K562 (cell line): ENCODE results near the gene CD6. TPM values are rescaled to one million over a fixed set of nuclear protein-coding genes. Genes with fewer than 3 reads are reported as not detected.

Experiments
- ATAC-seq: fragments of 200-7000 bp; cut with Tn5 transposase; 3 replicates; pipeline ENCODE4 v1.9.1; 2020; ENCODE audit warnings: moderate library complexity
- BruUV-seq: library from RNA; stranded (reverse); fragments of 400-500 nt; replicated peaks from 2 replicates; lab custom pipeline; 2021; lab: Mats Ljungman, UMichigan
- CTCF ChIA-PET: fragments of 300-600 bp; formaldehyde crosslinking; extraction: SDS; loops from one replicate; lab custom pipeline; 2021; ENCODE audit warnings: low intra/inter-chr PET ratio; lab: Yijun Ruan, JAX
- POLR2A ChIA-PET: fragments of 300-600, 350-650 bp; sonication (Branson Sonifier 250); formaldehyde crosslinking; extraction: SDS; loops from one replicate; lab custom pipeline; 2021; ENCODE audit warnings: antibody characterized with exemption, inconsistent platforms; lab: Yijun Ruan, JAX
- DNase-seq, 4 experiments: peaks; one replicate each; pipeline versions ENCODE4 v3.0.0 to v3.0.0-alpha.2; 2011 to 2018; ENCODE audit warnings: low spot score in 3 of 4, mixed read lengths in 3 of 4; ENCODE audit errors: extremely low read depth in 1 of 4
- FAIRE-seq: peaks from 2 replicates; lab custom pipeline; 2011; peaks lifted over from hg19 to GRCh38; lab: Jason Lieb, UNC
- H2AFZ ChIP-seq: 2 replicates; pipeline ENCODE4 v1.6.0; 2011; ENCODE audit warnings: low read depth, low read length, control low read depth, inconsistent platforms
- H3K27ac ChIP-seq: fragments of 200-600 bp; 3 replicates; pipeline ENCODE4 v1.8.0; 2011; ENCODE audit warnings: low read depth, mild to moderate bottlenecking, control low read depth, inconsistent platforms, low read length, moderate library complexity, mixed read lengths; ENCODE audit errors: extremely low read depth
- H3K27me3 ChIP-seq, 2 experiments: fragments of 300-600 bp in 1 of 2; 2 replicates in 1 of 2; 3 replicates in 1 of 2; pipeline versions ENCODE4 v1.6.0 to v1.8.0; 2011; ENCODE audit warnings: inconsistent platforms in 2 of 2, low read length in 2 of 2, mild to moderate bottlenecking in 1 of 2, mixed read lengths in 1 of 2, moderate library complexity in 1 of 2; ENCODE audit not compliant: control insufficient read depth in 2 of 2, insufficient read depth in 2 of 2
- H3K36me3 ChIP-seq: fragments of 300-600 bp; 3 replicates; pipeline ENCODE4 v1.8.0; 2011; ENCODE audit warnings: mild to moderate bottlenecking, low read length, inconsistent platforms; ENCODE audit not compliant: control insufficient read depth, insufficient read depth
- H3K4me1 ChIP-seq, 2 experiments: fragments of 200-600 bp in 1 of 2; replicated peaks in 1 of 2; 2 replicates in 1 of 2; 3 replicates in 1 of 2; pipeline versions ENCODE4 v1.5.1 to v1.8.0; 2011; ENCODE audit warnings: inconsistent platforms in 2 of 2, low read length in 2 of 2, mild to moderate bottlenecking in 1 of 2, mixed read lengths in 1 of 2, moderate library complexity in 1 of 2; ENCODE audit not compliant: control insufficient read depth in 2 of 2, insufficient read depth in 2 of 2
- H3K4me2 ChIP-seq: 2 replicates; pipeline ENCODE4 v1.6.1; 2011; ENCODE audit warnings: low read length, control low read depth, inconsistent platforms, mixed read lengths; ENCODE audit not compliant: insufficient read depth
- H3K4me3 ChIP-seq: fragments of 200-600 bp; sonication (generic), shearing (Covaris generic); 2 replicates; pipeline ENCODE4 v1.5.1; 2016; ENCODE audit warnings: control low read depth, inconsistent platforms
- H3K79me2 ChIP-seq: fragments of 200-600 bp; 3 replicates; pipeline ENCODE4 v1.8.0; 2011; ENCODE audit warnings: low read length, inconsistent platforms; ENCODE audit not compliant: control insufficient read depth, insufficient read depth
- H3K9ac ChIP-seq, 2 experiments: 2 replicates each; pipeline versions ENCODE4 v1.6.0 to v1.6.1; 2011; ENCODE audit warnings: low read depth in 2 of 2, low read length in 2 of 2, control low read depth in 1 of 2, inconsistent platforms in 1 of 2, mild to moderate bottlenecking in 1 of 2, mixed read lengths in 1 of 2; ENCODE audit not compliant: insufficient read depth in 1 of 2
- H3K9me1 ChIP-seq: one replicate; pipeline ENCODE4 v1.6.0; 2011; ENCODE audit warnings: inconsistent platforms, mild to moderate bottlenecking, low read length, moderate library complexity; ENCODE audit not compliant: control insufficient read depth, insufficient read depth
- H3K9me3 ChIP-seq: replicated peaks from 2 replicates; pipeline ENCODE4 v1.5.1; 2011; ENCODE audit warnings: low read depth, low read length, inconsistent platforms; ENCODE audit not compliant: control insufficient read depth, insufficient read depth
- H4K20me1 ChIP-seq: replicated peaks from 2 replicates; pipeline ENCODE4 v1.6.1; 2011; ENCODE audit warnings: low read length, inconsistent platforms, mixed read lengths; ENCODE audit not compliant: control insufficient read depth, insufficient read depth
- CREBBP ChIP-seq: IDR thresholded peaks from one replicate; pipeline ENCODE4 v1.6.1; 2012; ENCODE audit warnings: low read depth, mild to moderate bottlenecking, control low read depth, inconsistent platforms, low read length
- HDAC1 ChIP-seq, 2 experiments: fragments of 450-650 bp; IDR thresholded peaks; 2 replicates each; pipeline ENCODE4 v1.6.1; 2016 to 2017; ENCODE audit warnings: inconsistent platforms in 1 of 2, mild to moderate bottlenecking in 1 of 2, moderate library complexity in 1 of 2
- KDM2B ChIP-seq: fragments of 250-450 bp; sonication (Bioruptor Pico); IDR thresholded peaks from 2 replicates; pipeline ENCODE4 v1.8.0; 2021; ENCODE audit warnings: mild to moderate bottlenecking, moderate library complexity
- MEF2A ChIP-seq: IDR thresholded peaks from 2 replicates; pipeline ENCODE4 v1.6.1; 2011; ENCODE audit warnings: low read depth, mild to moderate bottlenecking, low read length, moderate library complexity; ENCODE audit not compliant: control insufficient read depth
- NONO ChIP-seq, 2 experiments: fragments of 200-400 bp in 1 of 2; fragments of 450-650 bp in 1 of 2; formaldehyde crosslinking in 1 of 2; IDR thresholded peaks; 2 replicates each; pipeline ENCODE4 v1.6.1; 2017; ENCODE audit warnings: low read depth in 2 of 2, mild to moderate bottlenecking in 2 of 2, moderate library complexity in 2 of 2, low read length in 1 of 2
- RBM39 ChIP-seq: fragments of 200-400 bp; formaldehyde crosslinking; optimal IDR thresholded peaks from 2 replicates; pipeline ENCODE3; 2018; ENCODE audit warnings: low read depth, low read length
- SP2 ChIP-seq: IDR thresholded peaks from 2 replicates; pipeline ENCODE4 v1.6.1; 2011; ENCODE audit warnings: mild to moderate bottlenecking, low read depth, low read length, moderate library complexity; ENCODE audit not compliant: poor library complexity, severe bottlenecking; ENCODE audit errors: extremely low read depth
- STAT5B ChIP-seq: fragments of 250-450 bp; sonication (Bioruptor Pico); IDR thresholded peaks from 2 replicates; pipeline ENCODE4 v1.8.0; 2021; ENCODE audit warnings: mild to moderate bottlenecking, inconsistent platforms
- TRIM28 ChIP-seq: fragments of 450-650 bp; IDR thresholded peaks from 2 replicates; pipeline ENCODE4 v1.6.1; 2017
- U2AF2 ChIP-seq: fragments of 200-400 bp; formaldehyde crosslinking; optimal IDR thresholded peaks from 2 replicates; pipeline ENCODE3; 2017; ENCODE audit warnings: low read depth, mild to moderate bottlenecking, low read length
- ZBTB5 ChIP-seq: fragments of 450-650 bp; IDR thresholded peaks from 2 replicates; pipeline ENCODE4 v1.6.1; 2017; ENCODE audit warnings: antibody characterized with exemption
- ZNF384 ChIP-seq: IDR thresholded peaks from 2 replicates; pipeline ENCODE4 v1.6.1; 2012; ENCODE audit warnings: low read depth, low read length, improper control_type of control experiment
- ZNF561 ChIP-seq: fragments of 450-650 bp; formaldehyde crosslinking; conservative IDR thresholded peaks from 2 replicates; pipeline ENCODE4 v1.4.0; 2020; ENCODE audit warnings: mild to moderate bottlenecking, moderate library complexity
- ZNF695 ChIP-seq: fragments of 450-650 bp; formaldehyde crosslinking; IDR thresholded peaks from 2 replicates; pipeline ENCODE4 v1.4.0; 2020; ENCODE audit warnings: mild to moderate bottlenecking, moderate library complexity
- WGBS: fragments of 100-300 bp; shearing (Covaris generic); methylation state at CpG from one replicate; pipeline ENCODE4 v1.1.6; 2016; ENCODE audit warnings: low coverage, mixed read lengths; ENCODE audit not compliant: insufficient coverage; ENCODE audit errors: missing lambda C conversion rate; 5-methylcytosine and 5-hydroxymethylcytosine counted together
- in situ Hi-C: fragments of 300-500 bp; cut with MboI; formaldehyde crosslinking; loops from 4 replicates; pipeline ENCODE4 v1.15.0; 2018; ENCODE audit warnings: inconsistent platforms, mixed read lengths
- intact Hi-C: fragments of 100-400 bp; cut with micrococcal nuclease; formaldehyde crosslinking; loops from 2 replicates; pipeline ENCODE4 v1.14.2; 2022
- polyA plus RNA-seq, 8 experiments: library from polyadenylated mRNA; depleted of rRNA in 4 of 8; stranded (reverse) in 5 of 8; unstranded in 3 of 8; fragments of >200 nt; fragmentation: Nextera tagmentation in 2 of 8; fragmentation: Illumina TruSeq in 1 of 8; extraction: Ambion mirVana in 2 of 8; extraction: Trizol in 1 of 8; gene quantifications; 2 replicates each; pipeline versions ENCODE4 v1.2.1 to v1.2.3, GENCODE V29; 2011 to 2014; ENCODE audit warnings: inconsistent platforms in 1 of 8, missing spikeins in 1 of 8
- small RNA-seq: library from RNA; depleted of rRNA; stranded (forward); fragments of <200 nt; gene quantifications from one replicate; pipeline ENCODE3, GENCODE V24; 2014
- total RNA-seq, 7 experiments: library from RNA; depleted of rRNA in 6 of 7; stranded (reverse); fragments of >200 nt in 6 of 7; fragmentation: Illumina TruSeq in 2 of 7; extraction: Trizol in 2 of 7; gene quantifications; 2 replicates each; pipeline versions ENCODE4 v1.2.1 to v1.2.3, GENCODE V29; 2011 to 2021; ENCODE audit warnings: low replicate concordance in 1 of 7

The CD6 gene
- total and polyA plus RNA-seq, 9 of the 15 experiments (the other 6 are each of a cell fraction or from before 2014, with no cell fraction given) = 0.84 TPM; not detected in 8

DNA sequence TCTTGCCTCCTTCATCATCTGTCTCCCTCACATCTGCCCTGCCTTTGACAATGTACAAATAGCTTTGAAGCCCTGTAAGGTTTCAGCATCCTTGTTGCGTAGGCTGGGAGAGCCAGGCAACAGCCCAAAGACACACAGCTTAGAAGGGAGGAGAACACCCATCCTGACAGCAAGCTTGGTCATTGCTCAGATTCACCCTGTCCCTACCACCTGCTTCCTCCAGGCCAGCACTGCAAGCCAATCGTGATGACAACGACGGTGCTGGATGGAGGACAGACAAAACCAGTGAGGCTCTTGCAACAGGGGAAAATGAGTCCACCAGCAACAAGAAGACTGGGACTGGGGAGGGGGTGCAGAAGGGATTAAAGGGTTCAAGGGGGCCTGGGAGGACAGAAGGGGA is 97.9 kb downstream of the CD6 start:
- BruUV-seq = no TSS peak
- Histone ChIP-seq H4K20me1 (no peaks in the 10 kb centered on the region), H3K4me1 (peaks cover 15 to 19% of the 10 kb centered on the region in 2 experiments), H3K9me3 (no peaks in the 10 kb centered on the region), H3K4me2 (no peak overlapping the region), H3K36me3 (no peaks in the 10 kb centered on the region), H3K9ac (no peak overlapping the region), H3K9me1 (no peaks in the 10 kb centered on the region), H2AFZ (no peak overlapping the region), H3K4me3 (no peak overlapping the region), H3K27me3 (peaks cover 23 to 31% of the 10 kb centered on the region in 2 experiments), H3K79me2 (no peaks in the 10 kb centered on the region), H3K27ac (no peak overlapping the region)
- TF ChIP-seq U2AF2 (no peak), RBM39 (no peak), MEF2A (no peak), KDM2B (CRISPR knock-in tag) (no peak), NONO (IDR thresholded peaks at IDR 0.05; ENCODE audit: low read depth in 2 of 2, low read length in 1 of 2) (no peak), ZBTB5 (no peak), ZNF695 (CRISPR knock-in tag) (no peak), HDAC1 (IDR thresholded peaks at IDR 0.05) (no peak), ZNF561 (CRISPR knock-in tag) (no peak), CREBBP (no peak), SP2 (no peak), ZNF384 (no peak), TRIM28 (no peak), STAT5B (CRISPR knock-in tag) (no peak)
- in situ Hi-C loops = no loop called here
- DNase-seq (no peak), ATAC-seq (no peak), FAIRE-seq (no peak)
- POLR2A ChIA-PET = no interaction called here
- WGBS = 7% methylated on average over 4 of the region's 4 CpGs
- intact Hi-C loops = no loop called here
- CTCF ChIA-PET = no interaction called here

Small RNA genes lying within 50 kb of the gene (small RNA-seq; reads per million reads assigned to genes)
- not detected for gene RNU6-933P

Other genes with a start within 250 kb of the CD6 start
Only the 7 nearest of the 13 such genes appear.
- 85.1 and 104 TPM in 2 replicates for gene CCDC86, start 129.6 kb upstream of the CD6 start, total RNA-seq (2014; rRNA removed)
- 7.3 and 8.6 TPM in 2 replicates for gene CCDC86, start 129.6 kb upstream of the CD6 start, total RNA-seq (2014; rRNA removed; fragmentation: Illumina TruSeq; extraction: Trizol)
- gene CCDC86, start 129.6 kb upstream of the CD6 start, total RNA-seq (2015; rRNA removed; fragmentation: Illumina TruSeq; extraction: Trizol) = 19.8 and 23.1 TPM in 2 replicates
- 102 and 114 TPM in 2 replicates for gene CCDC86, start 129.6 kb upstream of the CD6 start, total RNA-seq (2021)
- gene CCDC86, start 129.6 kb upstream of the CD6 start, polyA plus RNA-seq (2011; rRNA removed) = 25.2 and 34.9 TPM in 2 replicates
- 90.5 and 97.8 TPM in 2 replicates for gene CCDC86, start 129.6 kb upstream of the CD6 start, polyA plus RNA-seq (2014; fragmentation: Illumina TruSeq; extraction: Trizol)
- gene CCDC86, start 129.6 kb upstream of the CD6 start, polyA plus RNA-seq (2014; fragmentation: Nextera tagmentation; extraction: Ambion mirVana) = 1 to 10 TPM; 4.6 to 6.4 TPM
- 76.8 and 80.6 TPM in 2 replicates for gene CCDC86, start 129.6 kb upstream of the CD6 start, polyA plus RNA-seq (2014; rRNA removed)
- 1.9 and 2.5 TPM in 2 replicates for gene PTGDR2, start 115.7 kb upstream of the CD6 start, total RNA-seq (2014; rRNA removed)
- gene PTGDR2, start 115.7 kb upstream of the CD6 start, total RNA-seq (2014; rRNA removed; fragmentation: Illumina TruSeq; extraction: Trizol) = 0.64 and 0.80 TPM in 2 replicates
- 0.87 and 1.1 TPM in 2 replicates for gene PTGDR2, start 115.7 kb upstream of the CD6 start, total RNA-seq (2015; rRNA removed; fragmentation: Illumina TruSeq; extraction: Trizol)
- 2.6 and 3.0 TPM in 2 replicates for gene PTGDR2, start 115.7 kb upstream of the CD6 start, total RNA-seq (2021)
- gene PTGDR2, start 115.7 kb upstream of the CD6 start, polyA plus RNA-seq (2011; rRNA removed) = 1.7 and 1.9 TPM in 2 replicates
- gene PTGDR2, start 115.7 kb upstream of the CD6 start, polyA plus RNA-seq (2014; fragmentation: Illumina TruSeq; extraction: Trizol) = 1.6 TPM in 2 replicates
- under 1 TPM; 0.51 to 0.55 TPM for gene PTGDR2, start 115.7 kb upstream of the CD6 start, polyA plus RNA-seq (2014; fragmentation: Nextera tagmentation; extraction: Ambion mirVana)
- gene PTGDR2, start 115.7 kb upstream of the CD6 start, polyA plus RNA-seq (2014; rRNA removed) = 0.82 and 1.9 TPM in 2 replicates
- not detected in 2 replicates for gene ZP1, start 104.1 kb upstream of the CD6 start, total RNA-seq (2014; rRNA removed)
- gene ZP1, start 104.1 kb upstream of the CD6 start, total RNA-seq (2014; rRNA removed; fragmentation: Illumina TruSeq; extraction: Trizol) = not detected in 2 replicates
- not detected in 2 replicates for gene ZP1, start 104.1 kb upstream of the CD6 start, total RNA-seq (2015; rRNA removed; fragmentation: Illumina TruSeq; extraction: Trizol)
- gene ZP1, start 104.1 kb upstream of the CD6 start, total RNA-seq (2021) = not detected in 2 replicates
- 0.11 and 0.12 TPM in 2 replicates for gene ZP1, start 104.1 kb upstream of the CD6 start, polyA plus RNA-seq (2011; rRNA removed)
- gene ZP1, start 104.1 kb upstream of the CD6 start, polyA plus RNA-seq (2014; fragmentation: Illumina TruSeq; extraction: Trizol) = not detected in 2 replicates
- gene ZP1, start 104.1 kb upstream of the CD6 start, polyA plus RNA-seq (2014; fragmentation: Nextera tagmentation; extraction: Ambion mirVana) = not detected
- gene ZP1, start 104.1 kb upstream of the CD6 start, polyA plus RNA-seq (2014; rRNA removed) = 0.15 TPM in 1 of 2 replicates, not detected in the other
- 93.5 and 122 TPM in 2 replicates for gene PRPF19, start 65.1 kb upstream of the CD6 start, total RNA-seq (2014; rRNA removed)
- gene PRPF19, start 65.1 kb upstream of the CD6 start, total RNA-seq (2014; rRNA removed; fragmentation: Illumina TruSeq; extraction: Trizol) = 58.4 and 68.0 TPM in 2 replicates
- 84.9 and 89.6 TPM in 2 replicates for gene PRPF19, start 65.1 kb upstream of the CD6 start, total RNA-seq (2015; rRNA removed; fragmentation: Illumina TruSeq; extraction: Trizol)
- gene PRPF19, start 65.1 kb upstream of the CD6 start, total RNA-seq (2021) = 193 and 208 TPM in 2 replicates
- 31.5 and 61.8 TPM in 2 replicates for gene PRPF19, start 65.1 kb upstream of the CD6 start, polyA plus RNA-seq (2011; rRNA removed)
- gene PRPF19, start 65.1 kb upstream of the CD6 start, polyA plus RNA-seq (2014; fragmentation: Illumina TruSeq; extraction: Trizol) = 212 and 213 TPM in 2 replicates
- gene PRPF19, start 65.1 kb upstream of the CD6 start, polyA plus RNA-seq (2014; fragmentation: Nextera tagmentation; extraction: Ambion mirVana) = 10 to 100 TPM in 1 of 2 experiments, 1 to 10 TPM in 1; 9.4 to 16.5 TPM
- gene PRPF19, start 65.1 kb upstream of the CD6 start, polyA plus RNA-seq (2014; rRNA removed) = 73.1 and 73.2 TPM in 2 replicates
- 26.8 and 48.2 TPM in 2 replicates for gene TMEM109, start 57.5 kb upstream of the CD6 start, total RNA-seq (2014; rRNA removed)
- gene TMEM109, start 57.5 kb upstream of the CD6 start, total RNA-seq (2014; rRNA removed; fragmentation: Illumina TruSeq; extraction: Trizol) = 23.3 and 30.5 TPM in 2 replicates
- 31.3 and 32.7 TPM in 2 replicates for gene TMEM109, start 57.5 kb upstream of the CD6 start, total RNA-seq (2015; rRNA removed; fragmentation: Illumina TruSeq; extraction: Trizol)
- 69.8 and 79.0 TPM in 2 replicates for gene TMEM109, start 57.5 kb upstream of the CD6 start, total RNA-seq (2021)
- 16.2 and 24.9 TPM in 2 replicates for gene TMEM109, start 57.5 kb upstream of the CD6 start, polyA plus RNA-seq (2011; rRNA removed)
- gene TMEM109, start 57.5 kb upstream of the CD6 start, polyA plus RNA-seq (2014; fragmentation: Illumina TruSeq; extraction: Trizol) = 71.3 and 83.1 TPM in 2 replicates
- 10 to 100 TPM in 1 of 2 experiments, 1 to 10 TPM in 1; 9.2 to 18.3 TPM for gene TMEM109, start 57.5 kb upstream of the CD6 start, polyA plus RNA-seq (2014; fragmentation: Nextera tagmentation; extraction: Ambion mirVana)
- 31.7 and 44.0 TPM in 2 replicates for gene TMEM109, start 57.5 kb upstream of the CD6 start, polyA plus RNA-seq (2014; rRNA removed)
- 0.12 and 0.14 TPM in 2 replicates for gene TMEM132A, start 47.2 kb upstream of the CD6 start, total RNA-seq (2014; rRNA removed)
- gene TMEM132A, start 47.2 kb upstream of the CD6 start, total RNA-seq (2014; rRNA removed; fragmentation: Illumina TruSeq; extraction: Trizol) = not detected in 2 replicates
- 0.04 TPM in 1 of 2 replicates, not detected in the other for gene TMEM132A, start 47.2 kb upstream of the CD6 start, total RNA-seq (2015; rRNA removed; fragmentation: Illumina TruSeq; extraction: Trizol)
- gene TMEM132A, start 47.2 kb upstream of the CD6 start, total RNA-seq (2021) = 0.24 and 0.47 TPM in 2 replicates
- gene TMEM132A, start 47.2 kb upstream of the CD6 start, polyA plus RNA-seq (2011; rRNA removed) = 0.18 and 0.20 TPM in 2 replicates
- gene TMEM132A, start 47.2 kb upstream of the CD6 start, polyA plus RNA-seq (2014; fragmentation: Illumina TruSeq; extraction: Trizol) = not detected in 2 replicates
- gene TMEM132A, start 47.2 kb upstream of the CD6 start, polyA plus RNA-seq (2014; fragmentation: Nextera tagmentation; extraction: Ambion mirVana) = not detected
- gene TMEM132A, start 47.2 kb upstream of the CD6 start, polyA plus RNA-seq (2014; rRNA removed) = 0.93 and 1.1 TPM in 2 replicates
- not detected in 2 replicates for gene SLC15A3, start 19.5 kb upstream of the CD6 start, total RNA-seq (2014; rRNA removed)
- gene SLC15A3, start 19.5 kb upstream of the CD6 start, total RNA-seq (2014; rRNA removed; fragmentation: Illumina TruSeq; extraction: Trizol) = not detected in 2 replicates
- gene SLC15A3, start 19.5 kb upstream of the CD6 start, total RNA-seq (2015; rRNA removed; fragmentation: Illumina TruSeq; extraction: Trizol) = not detected in 2 replicates
- 0.27 and 0.45 TPM in 2 replicates for gene SLC15A3, start 19.5 kb upstream of the CD6 start, total RNA-seq (2021)
- gene SLC15A3, start 19.5 kb upstream of the CD6 start, polyA plus RNA-seq (2011; rRNA removed) = not detected in 2 replicates
- not detected in 2 replicates for gene SLC15A3, start 19.5 kb upstream of the CD6 start, polyA plus RNA-seq (2014; fragmentation: Illumina TruSeq; extraction: Trizol)
- not detected for gene SLC15A3, start 19.5 kb upstream of the CD6 start, polyA plus RNA-seq (2014; fragmentation: Nextera tagmentation; extraction: Ambion mirVana)
- 0.07 TPM in 1 of 2 replicates, not detected in the other for gene SLC15A3, start 19.5 kb upstream of the CD6 start, polyA plus RNA-seq (2014; rRNA removed)